Endothelial cell of umbilical vein (primary cell): ENCODE data around the gene LRCH1.

Experiments used
- CTCF ChIP-seq, 2 donors: IDR thresholded peaks; 1 replicate in 1 of 2; 2 replicates in 1 of 2; pipeline ENCODE4 v1.5.1; 2011; ENCODE audit warnings: low read length in 2 of 2, mild to moderate bottlenecking in 2 of 2, moderate library complexity in 2 of 2, control low read depth in 1 of 2, inconsistent platforms in 1 of 2, low read depth in 1 of 2; ENCODE audit not compliant: insufficient read depth in 1 of 2; ENCODE audit errors: extremely low read depth in 1 of 2
- EZH2 ChIP-seq: IDR thresholded peaks from 2 replicates; pipeline ENCODE4 v1.6.1; 2012; ENCODE audit warnings: borderline replicate concordance, low read depth, mild to moderate bottlenecking, moderate library complexity, low read length, inconsistent platforms; ENCODE audit not compliant: severe bottlenecking
- FOS ChIP-seq: IDR thresholded peaks from 2 replicates; pipeline ENCODE4 v1.6.1; 2011; ENCODE audit warnings: mild to moderate bottlenecking, low read length, moderate library complexity, borderline replicate concordance; ENCODE audit not compliant: insufficient read depth
- POLR2A ChIP-seq: IDR thresholded peaks from 2 replicates; pipeline ENCODE4 v1.6.1; 2012; ENCODE audit warnings: low read depth, mild to moderate bottlenecking, control low read depth, low read length

- TF ChIP-seq EZH2 (no peak), CTCF (IDR thresholded peaks at IDR 0.05; ENCODE audit: extremely low read depth in 1 of 2, insufficient read depth in 1 of 2, low read depth in 1 of 2, low read length in 2 of 2) (no peak), POLR2A (no peak), FOS (no peak)
These were observed 135.3 kb downstream of the LRCH1 start for GRCh38 chr13:46688306-46688705.
